Liver (tissue), 9 donors: ENCODE data around the gene NR2F2. TPM values are rescaled to one million over a fixed set of nuclear protein-coding genes. Genes with fewer than 3 reads are reported as not detected.

Experiments used
- DNase-seq: peaks from one replicate; pipeline ENCODE4 v3.0.0-alpha.2; 2017; ENCODE audit warnings: low spot score
- H3K27ac ChIP-seq, 2 donors: one replicate each; pipeline ENCODE4 v1.7.0; 2013; ENCODE audit warnings: inconsistent platforms in 2 of 2, low read length in 2 of 2, control low read depth in 1 of 2, low read depth in 1 of 2, mild to moderate bottlenecking in 1 of 2
- H3K27me3 ChIP-seq, 4 donors: one replicate each; pipeline versions ENCODE4 v1.6.1 to v1.7.0; 2013; ENCODE audit warnings: low read length in 3 of 4, inconsistent platforms in 1 of 4, mild to moderate bottlenecking in 1 of 4, moderate library complexity in 1 of 4; ENCODE audit not compliant: control insufficient read depth in 4 of 4, insufficient read depth in 4 of 4
- H3K36me3 ChIP-seq, 4 donors: one replicate each; pipeline versions ENCODE4 v1.6.1 to v1.7.0; 2013; ENCODE audit warnings: low read length in 3 of 4, mild to moderate bottlenecking in 3 of 4, low read depth in 1 of 4, moderate library complexity in 1 of 4; ENCODE audit not compliant: control insufficient read depth in 4 of 4, insufficient read depth in 3 of 4
- H3K4me1 ChIP-seq, 4 donors: one replicate each; pipeline versions ENCODE4 v1.6.1 to v1.7.0; 2013; ENCODE audit warnings: low read length in 3 of 4, mild to moderate bottlenecking in 3 of 4, moderate library complexity in 1 of 4; ENCODE audit not compliant: control insufficient read depth in 4 of 4, insufficient read depth in 4 of 4
- H3K4me3 ChIP-seq, 3 donors: one replicate each; pipeline versions ENCODE4 v1.6.1 to v1.7.0; 2013; ENCODE audit warnings: low read length in 3 of 3, control low read depth in 1 of 3, low read depth in 1 of 3, mild to moderate bottlenecking in 1 of 3
- H3K9ac ChIP-seq, 2 donors: one replicate each; pipeline ENCODE4 v1.7.0; 2013; ENCODE audit warnings: low read length in 2 of 2, mild to moderate bottlenecking in 2 of 2, moderate library complexity in 2 of 2, control low read depth in 1 of 2, low read depth in 1 of 2
- H3K9me3 ChIP-seq, 4 donors: one replicate each; pipeline versions ENCODE4 v1.6.1 to v1.7.0; 2013; ENCODE audit warnings: low read length in 3 of 4; ENCODE audit not compliant: control insufficient read depth in 4 of 4
- CTCF ChIP-seq: fragments of 150-350 bp; IDR thresholded peaks from 2 replicates; pipeline ENCODE4 v1.5.1; 2017; ENCODE audit warnings: improper control_type of control experiment, low read depth, low read length; ENCODE audit not compliant: missing input control
- EGR1 ChIP-seq, 2 donors: IDR thresholded peaks; 2 replicates each; pipeline ENCODE4 v1.6.1; 2016 to 2018; ENCODE audit warnings: antibody characterized with exemption in 2 of 2, low read depth in 2 of 2
- FOXA1 ChIP-seq: IDR thresholded peaks from 2 replicates; pipeline ENCODE4 v1.6.1; 2016; ENCODE audit warnings: antibody characterized with exemption
- FOXA2 ChIP-seq: IDR thresholded peaks from 2 replicates; pipeline ENCODE4 v1.6.1; 2016; ENCODE audit warnings: antibody characterized with exemption
- GABPA ChIP-seq, 2 donors: IDR thresholded peaks in 1 of 2; conservative IDR thresholded peaks in 1 of 2; 2 replicates each; pipeline ENCODE4 v1.6.1; 2016; ENCODE audit warnings: antibody characterized with exemption in 2 of 2, mild to moderate bottlenecking in 1 of 2, moderate library complexity in 1 of 2
- HNF4A ChIP-seq, 2 donors: conservative IDR thresholded peaks; 2 replicates each; pipeline ENCODE4 v1.6.1; 2016; ENCODE audit warnings: antibody characterized with exemption in 2 of 2, mild to moderate bottlenecking in 2 of 2
- HNF4G ChIP-seq: IDR thresholded peaks from 2 replicates; pipeline ENCODE4 v1.6.1; 2016; ENCODE audit warnings: antibody characterized with exemption
- JUND ChIP-seq, 2 donors: IDR thresholded peaks; 2 replicates each; pipeline ENCODE4 v1.6.1; 2016; ENCODE audit warnings: antibody characterized with exemption in 2 of 2
- NR2F2 ChIP-seq: IDR thresholded peaks from 2 replicates; pipeline ENCODE4 v1.6.1; 2016; ENCODE audit warnings: antibody characterized with exemption
- RAD21 ChIP-seq, 2 donors: IDR thresholded peaks; 2 replicates each; pipeline ENCODE4 v1.6.1; 2016; ENCODE audit warnings: antibody characterized with exemption in 2 of 2, mild to moderate bottlenecking in 2 of 2
- REST ChIP-seq: IDR thresholded peaks from 2 replicates; pipeline ENCODE4 v1.6.1; 2016; ENCODE audit warnings: antibody characterized with exemption, mild to moderate bottlenecking
- RXRA ChIP-seq, 2 donors: IDR thresholded peaks; 2 replicates each; pipeline ENCODE4 v1.6.1; 2017 to 2018; ENCODE audit warnings: antibody characterized with exemption in 2 of 2, mild to moderate bottlenecking in 1 of 2
- SP1 ChIP-seq: IDR thresholded peaks from 2 replicates; pipeline ENCODE4 v1.6.1; 2018; ENCODE audit warnings: antibody characterized with exemption, mild to moderate bottlenecking
- TAF1 ChIP-seq: conservative IDR thresholded peaks from 2 replicates; pipeline ENCODE4 v1.6.1; 2016; ENCODE audit warnings: antibody characterized with exemption, mild to moderate bottlenecking
- YY1 ChIP-seq: IDR thresholded peaks from 2 replicates; pipeline ENCODE4 v1.6.1; 2016; ENCODE audit warnings: antibody characterized with exemption, mild to moderate bottlenecking
- ZBTB33 ChIP-seq: IDR thresholded peaks from 2 replicates; pipeline ENCODE4 v1.6.1; 2016; ENCODE audit warnings: antibody characterized with exemption
- WGBS: extraction: QIAGEN DNeasy Blood & Tissue Kit; methylation state at CpG from one replicate; pipeline ENCODE4 v1.1.7; 2013; 5-methylcytosine and 5-hydroxymethylcytosine counted together
- polyA plus RNA-seq, 2 donors: library from polyadenylated mRNA; stranded (reverse) in 1 of 2; unstranded in 1 of 2; fragments of 200-250 nt in 1 of 2; fragments of >200 nt in 1 of 2; fragmentation: Nextera tagmentation in 1 of 2; extraction: Ambion mirVana in 1 of 2; gene quantifications; one replicate each; pipeline versions ENCODE4 v1.2.1 to v1.2.3, GENCODE V29; 2013 to 2015
- total RNA-seq, 2 donors: library from RNA; depleted of rRNA; stranded (reverse); fragments of >200 nt; gene quantifications; one replicate each; pipeline ENCODE4 v1.2.3, GENCODE V29; 2014
- TF ChIP-seq, protein P1 (sequence below): IDR thresholded peaks from 2 replicates; pipeline ENCODE4 v1.6.1; 2016; ENCODE audit warnings: antibody characterized with exemption
- TF ChIP-seq, protein P2 (sequence below): IDR thresholded peaks from 2 replicates; pipeline ENCODE4 v1.6.1; 2016; ENCODE audit warnings: antibody characterized with exemption
- donor health status: healthy.
- donor health status: healthy.
- donor health status: healthy.
- donor health status: healthy.
- donor health status: healthy.

NR2F2 gene
- total and polyA plus RNA-seq, 4 donors = 5.9 to 22.4 (median 9.2) TPM

- TF ChIP-seq FOXA2 = no peak
- TF ChIP-seq YY1 = no peak
- no peak for TF ChIP-seq JUND (IDR thresholded peaks at IDR 0.05)
- TF ChIP-seq RAD21 (IDR thresholded peaks at IDR 0.05) = no peak
- TF ChIP-seq, protein P1, sequence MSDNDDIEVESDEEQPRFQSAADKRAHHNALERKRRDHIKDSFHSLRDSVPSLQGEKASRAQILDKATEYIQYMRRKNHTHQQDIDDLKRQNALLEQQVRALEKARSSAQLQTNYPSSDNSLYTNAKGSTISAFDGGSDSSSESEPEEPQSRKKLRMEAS = no peak
- no peak for TF ChIP-seq EGR1 (IDR thresholded peaks at IDR 0.05; ENCODE audit: low read depth in 2 of 2)
- no peak for TF ChIP-seq NR2F2
- TF ChIP-seq RXRA (IDR thresholded peaks at IDR 0.05) = no peak
- TF ChIP-seq FOXA1 = no peak
- no peak for TF ChIP-seq ZBTB33
- H3K36me3 ChIP-seq = no peaks in the 10 kb centered on the region
- no peak for DNase-seq
- H3K4me3 ChIP-seq = no peak overlapping the region
- peaks cover 2 to 17% (median 11%) of the 10 kb centered on the region in 4 donors for H3K4me1 ChIP-seq
- no peaks in the 10 kb centered on the region for H3K9me3 ChIP-seq
- WGBS = 70% methylated on average over 21 of the region's 21 CpGs
- peaks cover 0 to 8% (median 3%) of the 10 kb centered on the region in 4 donors for H3K27me3 ChIP-seq
- H3K27ac ChIP-seq = no peak overlapping the region
- H3K9ac ChIP-seq = no peak overlapping the region
These were observed 31.7 kb downstream of the NR2F2 start for GRCh38 chr15:96362011-96362754.

GRCh38 chr15:96362755-96363651 is 32.5 kb downstream of the NR2F2 start:
- no peak overlapping the region for H3K4me3 ChIP-seq
- H3K27me3 ChIP-seq = peaks cover 0 to 10% (median 5%) of the 10 kb centered on the region in 4 donors
- no peaks in the 10 kb centered on the region for H3K36me3 ChIP-seq
- WGBS = 53% methylated on average over 37 of the region's 37 CpGs
- DNase-seq = no peak
- H3K27ac ChIP-seq = no peak overlapping the region
- H3K4me1 ChIP-seq = peaks cover 4 to 20% (median 13%) of the 10 kb centered on the region in 4 donors
- no peaks in the 10 kb centered on the region for H3K9me3 ChIP-seq
- TF ChIP-seq NR2F2 (no peak), RAD21 (IDR thresholded peaks at IDR 0.05) (no peak), CTCF (no peak), EGR1 (IDR thresholded peaks at IDR 0.05; ENCODE audit: low read depth in 2 of 2) (no peak), JUND (IDR thresholded peaks at IDR 0.05) (no peak), GABPA (IDR thresholded peaks at IDR 0.05 in 1 of 2, conservative IDR thresholded peaks at IDR 0.05 in 1 of 2) (no peak), FOXA1 (no peak), RXRA (IDR thresholded peaks at IDR 0.05) (no peak), HNF4A (conservative IDR thresholded peaks at IDR 0.05) (no peak), TAF1 (no peak), FOXA2 (no peak), SP1 (no peak), REST (no peak), HNF4G (no peak)
- TF ChIP-seq, protein P1 = no peak
- TF ChIP-seq, protein P2, sequence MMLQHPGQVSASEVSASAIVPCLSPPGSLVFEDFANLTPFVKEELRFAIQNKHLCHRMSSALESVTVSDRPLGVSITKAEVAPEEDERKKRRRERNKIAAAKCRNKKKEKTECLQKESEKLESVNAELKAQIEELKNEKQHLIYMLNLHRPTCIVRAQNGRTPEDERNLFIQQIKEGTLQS = no peak
- H3K9ac ChIP-seq = no peak overlapping the region
